IMR-90 (cell line): ENCODE measurements around the gene DIAPH2. TPM values are rescaled to one million over a fixed set of nuclear protein-coding genes. Genes with fewer than 3 reads are reported as not detected.

Experiments
- ATAC-seq: fragments of 200-7000 bp; cut with Tn5 transposase; 2 replicates; pipeline ENCODE4 v1.9.1; 2020; ENCODE audit warnings: low read depth, mild to moderate bottlenecking, moderate library complexity
- BruUV-seq: library from RNA; stranded (reverse); fragments of 400-500 nt; replicated peaks from 2 replicates; lab custom pipeline; 2021; lab: Mats Ljungman, UMichigan
- CTCF ChIA-PET: fragments of 300-600 bp; formaldehyde crosslinking; extraction: SDS; loops from one replicate; lab custom pipeline; 2021; ENCODE audit warnings: antibody characterized with exemption; lab: Yijun Ruan, JAX
- POLR2A ChIA-PET: fragments of 300-600 bp; sonication (Branson Sonifier 250); formaldehyde crosslinking; loops from one replicate; lab custom pipeline; 2022; ENCODE audit warnings: antibody characterized with exemption; ENCODE audit not compliant: unreplicated experiment; lab: Charles Lee
- DNase-seq: peaks from one replicate; pipeline ENCODE4 v3.0.0; 2013
- H2AFZ ChIP-seq: replicated peaks from 2 replicates; pipeline ENCODE3; 2013; ENCODE audit warnings: low read length, mild to moderate bottlenecking; ENCODE audit not compliant: poor library complexity
- H2AK5ac ChIP-seq: 2 replicates; pipeline ENCODE4 v1.6.1; 2013; ENCODE audit warnings: low read depth, low read length, inconsistent platforms
- H2AK9ac ChIP-seq: replicated peaks from 2 replicates; pipeline ENCODE3; 2013; ENCODE audit warnings: mild to moderate bottlenecking, low read depth, low read length, moderate library complexity; ENCODE audit not compliant: poor library complexity
- H2BK120ac ChIP-seq: 2 replicates; pipeline ENCODE4 v1.6.1; 2013; ENCODE audit warnings: low read depth, low read length, inconsistent platforms
- H2BK15ac ChIP-seq: 3 replicates; pipeline ENCODE4 v1.6.1; 2013; ENCODE audit warnings: low read depth, low read length, inconsistent platforms
- H2BK20ac ChIP-seq: 2 replicates; pipeline ENCODE4 v1.6.1; 2013; ENCODE audit warnings: low read depth, mild to moderate bottlenecking, inconsistent platforms, low read length, moderate library complexity
- H2BK5ac ChIP-seq: 2 replicates; pipeline ENCODE4 v1.6.1; 2013; ENCODE audit warnings: mild to moderate bottlenecking, low read depth, low read length, inconsistent platforms; ENCODE audit not compliant: poor library complexity, severe bottlenecking
- H3K14ac ChIP-seq: replicated peaks from 2 replicates; pipeline ENCODE4 v1.6.1; 2013; ENCODE audit warnings: low read depth, low read length, inconsistent platforms
- H3K18ac ChIP-seq: 2 replicates; pipeline ENCODE4 v1.6.1; 2013; ENCODE audit warnings: low read depth, low read length, control low read depth
- H3K23ac ChIP-seq: 2 replicates; pipeline ENCODE4 v1.6.1; 2013; ENCODE audit warnings: low read depth, low read length, inconsistent platforms
- H3K27ac ChIP-seq: 2 replicates; pipeline ENCODE4 v1.5.1; 2013; ENCODE audit warnings: mild to moderate bottlenecking, control low read depth, low read length; ENCODE audit not compliant: insufficient read depth
- H3K27me3 ChIP-seq: 2 replicates; pipeline ENCODE4 v1.6.1; 2013; ENCODE audit warnings: low read length; ENCODE audit not compliant: control insufficient read depth, insufficient read depth
- H3K36me3 ChIP-seq: 2 replicates; pipeline ENCODE4 v1.6.1; 2013; ENCODE audit warnings: low read length, mixed read lengths; ENCODE audit not compliant: control insufficient read depth, insufficient read depth
- H3K4ac ChIP-seq: 2 replicates; pipeline ENCODE4 v1.6.1; 2013; ENCODE audit warnings: low read depth, low read length, inconsistent platforms
- H3K4me1 ChIP-seq: 2 replicates; pipeline ENCODE4 v1.6.1; 2013; ENCODE audit warnings: low read length, mixed read lengths; ENCODE audit not compliant: control insufficient read depth, insufficient read depth
- H3K4me2 ChIP-seq: 2 replicates; pipeline ENCODE4 v1.6.1; 2013; ENCODE audit warnings: low read depth, mild to moderate bottlenecking, control low read depth, low read length, moderate library complexity
- H3K4me3 ChIP-seq: 2 replicates; pipeline ENCODE4 v1.5.1; 2013; ENCODE audit warnings: low read depth, mild to moderate bottlenecking, control low read depth, low read length, moderate library complexity; ENCODE audit not compliant: insufficient read depth
- H3K56ac ChIP-seq: 2 replicates; pipeline ENCODE4 v1.6.1; 2013; ENCODE audit warnings: low read length, inconsistent platforms; ENCODE audit not compliant: insufficient read depth; ENCODE audit errors: extremely low read depth
- H3K79me1 ChIP-seq, 2 experiments: 2 replicates each; pipeline ENCODE4 v1.6.1; 2013; ENCODE audit warnings: low read length in 2 of 2, inconsistent platforms in 1 of 2, low read depth in 1 of 2
- H3K9ac ChIP-seq: 2 replicates; pipeline ENCODE4 v1.6.1; 2013; ENCODE audit warnings: low read depth, low read length, control low read depth
- H3K9me1 ChIP-seq: 2 replicates; pipeline ENCODE4 v1.6.1; 2013; ENCODE audit warnings: low read length, inconsistent platforms; ENCODE audit not compliant: insufficient read depth
- H3K9me3 ChIP-seq: 2 replicates; pipeline ENCODE4 v1.6.1; 2013; ENCODE audit warnings: low read length; ENCODE audit not compliant: control insufficient read depth, insufficient read depth
- H4K20me1 ChIP-seq: 2 replicates; pipeline ENCODE4 v1.6.1; 2013; ENCODE audit warnings: low read length, inconsistent platforms; ENCODE audit not compliant: insufficient read depth
- H4K5ac ChIP-seq: 2 replicates; pipeline ENCODE4 v1.6.1; 2013; ENCODE audit warnings: mild to moderate bottlenecking, low read depth, low read length, control low read depth
- H4K8ac ChIP-seq, 2 experiments: 2 replicates each; pipeline ENCODE4 v1.6.1; 2013; ENCODE audit warnings: low read depth in 2 of 2, low read length in 2 of 2, control low read depth in 1 of 2, inconsistent platforms in 1 of 2
- H4K91ac ChIP-seq: 2 replicates; pipeline ENCODE4 v1.6.1; 2013; ENCODE audit warnings: low read depth, low read length, inconsistent platforms; ENCODE audit not compliant: insufficient read depth
- BHLHE40 ChIP-seq: fragments of 150-350 bp; IDR thresholded peaks from 2 replicates; pipeline ENCODE4 v1.6.1; 2016; ENCODE audit warnings: mild to moderate bottlenecking, low read depth, low read length
- WGBS, 2 experiments: methylation state at CpG; one replicate each; pipeline versions ENCODE4 v1.1.5 to v1.1.7; 2013; ENCODE audit warnings: missing lambda C conversion rate in 2 of 2; ENCODE audit not compliant: insufficient read length in 1 of 2; ENCODE audit errors: extremely low coverage in 2 of 2; 5-methylcytosine and 5-hydroxymethylcytosine counted together
- dilution Hi-C: fragments of 300-500 bp; cut with HindIII; formaldehyde crosslinking; loops from one replicate; pipeline ENCODE4 v1.14.3; 2018; ENCODE audit warnings: low sequenced_read_pairs; ENCODE audit not compliant: unreplicated experiment
- in situ Hi-C: fragments of 300-500 bp; cut with MboI; formaldehyde crosslinking; loops from 3 replicates; pipeline ENCODE4 v1.14.3; 2019; ENCODE audit warnings: low sequenced_read_pairs, inconsistent platforms, mixed read lengths
- intact Hi-C: fragments of 100-400 bp; cut with micrococcal nuclease; formaldehyde crosslinking; loops from 2 replicates; pipeline ENCODE4 v1.10.0; 2022
- polyA plus RNA-seq, 3 experiments: library from polyadenylated mRNA; depleted of rRNA; stranded (reverse); fragments of >200 nt; gene quantifications; 2 replicates each; pipeline ENCODE4 v1.2.3, GENCODE V29; 2012; ENCODE audit warnings: low replicate concordance in 1 of 3
- total RNA-seq: library from RNA; depleted of rRNA; stranded (reverse); fragments of >200 nt; gene quantifications from 2 replicates; pipeline ENCODE4 v1.2.3, GENCODE V29; 2012

The DIAPH2 gene
- total and polyA plus RNA-seq, 2 of the 4 experiments (the other 2 are of a cell fraction) = 3.6 to 19.9 TPM

- H3K23ac ChIP-seq = no peak overlapping the region
- no peaks in the 10 kb centered on the region for H4K20me1 ChIP-seq
- BruUV-seq = no TSS peak
- intact Hi-C loops = no loop called here
- ATAC-seq (no peak), DNase-seq (no peak)
- H3K36me3 ChIP-seq = no peaks in the 10 kb centered on the region
- H2BK20ac ChIP-seq = no peak overlapping the region
- no peak overlapping the region for H3K18ac ChIP-seq
- no peak overlapping the region for H2AK5ac ChIP-seq
- H3K56ac ChIP-seq = no peak overlapping the region
- no peak overlapping the region for H3K14ac ChIP-seq
- no peaks in the 10 kb centered on the region for H3K4me1 ChIP-seq
- ChIA-PET CTCF (no interaction called here), POLR2A (no interaction called here)
- no peak overlapping the region for H3K4ac ChIP-seq
- H2BK5ac ChIP-seq = no peak overlapping the region
- H3K79me1 ChIP-seq = no peaks in the 10 kb centered on the region
- no peak overlapping the region for H2BK15ac ChIP-seq
- no peak overlapping the region for H3K27ac ChIP-seq
- H3K27me3 ChIP-seq = peaks cover 2% of the 10 kb centered on the region; the same call in 1 of the 2 replicates
- H3K4me3 ChIP-seq = no peak overlapping the region
- no peak overlapping the region for H3K9ac ChIP-seq
- dilution Hi-C loops = no loop called here
- no peak overlapping the region for H2AFZ ChIP-seq
- no peak overlapping the region for H4K5ac ChIP-seq
- no peaks in the 10 kb centered on the region for H3K9me3 ChIP-seq
- in situ Hi-C loops = no loop called here
- H2AK9ac ChIP-seq = no peak overlapping the region
- H2BK120ac ChIP-seq = no peak overlapping the region
- no peak overlapping the region for H4K8ac ChIP-seq
- H3K4me2 ChIP-seq = no peak overlapping the region
- no peak overlapping the region for H4K91ac ChIP-seq
- WGBS, 2 experiments = no CpG with 5 or more reads among the region's 2 CpGs
- no peak for TF ChIP-seq BHLHE40
- H3K9me1 ChIP-seq = no peaks in the 10 kb centered on the region
Measured at GRCh38 chrX:96650023-96650422, 34.6 kb upstream of the DIAPH2 start.
